IMR-90 (cell line): ENCODE data around the gene SPATA24. TPM values are rescaled to one million over a fixed set of nuclear protein-coding genes. Genes with fewer than 3 reads are reported as not detected.

Experiments
- ATAC-seq: fragments of 200-7000 bp; cut with Tn5 transposase; 2 replicates; pipeline ENCODE4 v1.9.1; 2020; ENCODE audit warnings: low read depth, mild to moderate bottlenecking, moderate library complexity
- BruUV-seq: library from RNA; stranded (reverse); fragments of 400-500 nt; replicated peaks from 2 replicates; lab custom pipeline; 2021; lab: Mats Ljungman, UMichigan
- CTCF ChIA-PET: fragments of 300-600 bp; formaldehyde crosslinking; extraction: SDS; loops from one replicate; lab custom pipeline; 2021; ENCODE audit warnings: antibody characterized with exemption; lab: Yijun Ruan, JAX
- POLR2A ChIA-PET: fragments of 300-600 bp; sonication (Branson Sonifier 250); formaldehyde crosslinking; loops from one replicate; lab custom pipeline; 2022; ENCODE audit warnings: antibody characterized with exemption; ENCODE audit not compliant: unreplicated experiment; lab: Charles Lee
- DNase-seq: peaks from one replicate; pipeline ENCODE4 v3.0.0; 2013
- H2AFZ ChIP-seq: replicated peaks from 2 replicates; pipeline ENCODE3; 2013; ENCODE audit warnings: low read length, mild to moderate bottlenecking; ENCODE audit not compliant: poor library complexity
- H2AK5ac ChIP-seq: 2 replicates; pipeline ENCODE4 v1.6.1; 2013; ENCODE audit warnings: low read depth, low read length, inconsistent platforms
- H2AK9ac ChIP-seq: replicated peaks from 2 replicates; pipeline ENCODE3; 2013; ENCODE audit warnings: mild to moderate bottlenecking, low read depth, low read length, moderate library complexity; ENCODE audit not compliant: poor library complexity
- H2BK120ac ChIP-seq: 2 replicates; pipeline ENCODE4 v1.6.1; 2013; ENCODE audit warnings: low read depth, low read length, inconsistent platforms
- H2BK15ac ChIP-seq: 3 replicates; pipeline ENCODE4 v1.6.1; 2013; ENCODE audit warnings: low read depth, low read length, inconsistent platforms
- H2BK20ac ChIP-seq: 2 replicates; pipeline ENCODE4 v1.6.1; 2013; ENCODE audit warnings: low read depth, mild to moderate bottlenecking, inconsistent platforms, low read length, moderate library complexity
- H2BK5ac ChIP-seq: 2 replicates; pipeline ENCODE4 v1.6.1; 2013; ENCODE audit warnings: mild to moderate bottlenecking, low read depth, low read length, inconsistent platforms; ENCODE audit not compliant: poor library complexity, severe bottlenecking
- H3K14ac ChIP-seq: replicated peaks from 2 replicates; pipeline ENCODE4 v1.6.1; 2013; ENCODE audit warnings: low read depth, low read length, inconsistent platforms
- H3K18ac ChIP-seq: 2 replicates; pipeline ENCODE4 v1.6.1; 2013; ENCODE audit warnings: low read depth, low read length, control low read depth
- H3K23ac ChIP-seq: 2 replicates; pipeline ENCODE4 v1.6.1; 2013; ENCODE audit warnings: low read depth, low read length, inconsistent platforms
- H3K27ac ChIP-seq: 2 replicates; pipeline ENCODE4 v1.5.1; 2013; ENCODE audit warnings: mild to moderate bottlenecking, control low read depth, low read length; ENCODE audit not compliant: insufficient read depth
- H3K27me3 ChIP-seq: 2 replicates; pipeline ENCODE4 v1.6.1; 2013; ENCODE audit warnings: low read length; ENCODE audit not compliant: control insufficient read depth, insufficient read depth
- H3K36me3 ChIP-seq: 2 replicates; pipeline ENCODE4 v1.6.1; 2013; ENCODE audit warnings: low read length, mixed read lengths; ENCODE audit not compliant: control insufficient read depth, insufficient read depth
- H3K4ac ChIP-seq: 2 replicates; pipeline ENCODE4 v1.6.1; 2013; ENCODE audit warnings: low read depth, low read length, inconsistent platforms
- H3K4me1 ChIP-seq: 2 replicates; pipeline ENCODE4 v1.6.1; 2013; ENCODE audit warnings: low read length, mixed read lengths; ENCODE audit not compliant: control insufficient read depth, insufficient read depth
- H3K4me2 ChIP-seq: 2 replicates; pipeline ENCODE4 v1.6.1; 2013; ENCODE audit warnings: low read depth, mild to moderate bottlenecking, control low read depth, low read length, moderate library complexity
- H3K4me3 ChIP-seq: 2 replicates; pipeline ENCODE4 v1.5.1; 2013; ENCODE audit warnings: low read depth, mild to moderate bottlenecking, control low read depth, low read length, moderate library complexity; ENCODE audit not compliant: insufficient read depth
- H3K56ac ChIP-seq: 2 replicates; pipeline ENCODE4 v1.6.1; 2013; ENCODE audit warnings: low read length, inconsistent platforms; ENCODE audit not compliant: insufficient read depth; ENCODE audit errors: extremely low read depth
- H3K79me1 ChIP-seq, 2 experiments: 2 replicates each; pipeline ENCODE4 v1.6.1; 2013; ENCODE audit warnings: low read length in 2 of 2, inconsistent platforms in 1 of 2, low read depth in 1 of 2
- H3K9ac ChIP-seq: 2 replicates; pipeline ENCODE4 v1.6.1; 2013; ENCODE audit warnings: low read depth, low read length, control low read depth
- H3K9me1 ChIP-seq: 2 replicates; pipeline ENCODE4 v1.6.1; 2013; ENCODE audit warnings: low read length, inconsistent platforms; ENCODE audit not compliant: insufficient read depth
- H3K9me3 ChIP-seq: 2 replicates; pipeline ENCODE4 v1.6.1; 2013; ENCODE audit warnings: low read length; ENCODE audit not compliant: control insufficient read depth, insufficient read depth
- H4K20me1 ChIP-seq: 2 replicates; pipeline ENCODE4 v1.6.1; 2013; ENCODE audit warnings: low read length, inconsistent platforms; ENCODE audit not compliant: insufficient read depth
- H4K5ac ChIP-seq: 2 replicates; pipeline ENCODE4 v1.6.1; 2013; ENCODE audit warnings: mild to moderate bottlenecking, low read depth, low read length, control low read depth
- H4K8ac ChIP-seq, 2 experiments: 2 replicates each; pipeline ENCODE4 v1.6.1; 2013; ENCODE audit warnings: low read depth in 2 of 2, low read length in 2 of 2, control low read depth in 1 of 2, inconsistent platforms in 1 of 2
- H4K91ac ChIP-seq: 2 replicates; pipeline ENCODE4 v1.6.1; 2013; ENCODE audit warnings: low read depth, low read length, inconsistent platforms; ENCODE audit not compliant: insufficient read depth
- BHLHE40 ChIP-seq: fragments of 150-350 bp; IDR thresholded peaks from 2 replicates; pipeline ENCODE4 v1.6.1; 2016; ENCODE audit warnings: mild to moderate bottlenecking, low read depth, low read length
- CEBPB ChIP-seq: IDR thresholded peaks from 2 replicates; pipeline ENCODE4 v1.6.1; 2012; ENCODE audit warnings: low read depth, low read length, improper control_type of control experiment
- CHD1 ChIP-seq: IDR thresholded peaks from 2 replicates; pipeline ENCODE4 v1.6.1; 2012; ENCODE audit warnings: low read depth, low read length, improper control_type of control experiment
- FOS ChIP-seq: fragments of 150-350 bp; IDR thresholded peaks from 2 replicates; pipeline ENCODE4 v1.6.1; 2016; ENCODE audit warnings: low read depth, low read length
- MAFK ChIP-seq: IDR thresholded peaks from 2 replicates; pipeline ENCODE4 v1.6.1; 2012; ENCODE audit warnings: low read depth, low read length, improper control_type of control experiment
- MAZ ChIP-seq: IDR thresholded peaks from 2 replicates; pipeline ENCODE4 v1.6.1; 2012; ENCODE audit warnings: low read depth, mild to moderate bottlenecking, low read length, improper control_type of control experiment, moderate library complexity, borderline replicate concordance
- MXI1 ChIP-seq: IDR thresholded peaks from 2 replicates; pipeline ENCODE4 v1.6.1; 2012; ENCODE audit warnings: low read depth, mild to moderate bottlenecking, low read length, moderate library complexity, borderline replicate concordance
- NFE2L2 ChIP-seq: fragments of 150-350 bp; IDR thresholded peaks from 2 replicates; pipeline ENCODE4 v1.6.1; 2016; ENCODE audit warnings: low read depth, mild to moderate bottlenecking, low read length
- POLR2A ChIP-seq: IDR thresholded peaks from 2 replicates; pipeline ENCODE4 v1.6.1; 2012; ENCODE audit warnings: mild to moderate bottlenecking, low read depth, low read length
- RAD21 ChIP-seq: IDR thresholded peaks from 2 replicates; pipeline ENCODE4 v1.6.1; 2012; ENCODE audit warnings: low read length, improper control_type of control experiment
- RCOR1 ChIP-seq: IDR thresholded peaks from 2 replicates; pipeline ENCODE4 v1.6.1; 2012; ENCODE audit warnings: mild to moderate bottlenecking, low read length, improper control_type of control experiment; ENCODE audit not compliant: insufficient replicate concordance
- RFX5 ChIP-seq: IDR thresholded peaks from 2 replicates; pipeline ENCODE4 v1.8.0; 2012; ENCODE audit warnings: low read depth, mild to moderate bottlenecking, low read length, moderate library complexity
- SMC3 ChIP-seq: fragments of 150-350 bp; IDR thresholded peaks from 2 replicates; pipeline ENCODE4 v1.6.1; 2016; ENCODE audit warnings: low read depth, mild to moderate bottlenecking, antibody characterized with exemption, low read length, moderate library complexity
- WGBS, 2 experiments: methylation state at CpG; one replicate each; pipeline versions ENCODE4 v1.1.5 to v1.1.7; 2013; ENCODE audit warnings: missing lambda C conversion rate in 2 of 2; ENCODE audit not compliant: insufficient read length in 1 of 2; ENCODE audit errors: extremely low coverage in 2 of 2; 5-methylcytosine and 5-hydroxymethylcytosine counted together
- dilution Hi-C: fragments of 300-500 bp; cut with HindIII; formaldehyde crosslinking; loops from one replicate; pipeline ENCODE4 v1.14.3; 2018; ENCODE audit warnings: low sequenced_read_pairs; ENCODE audit not compliant: unreplicated experiment
- in situ Hi-C: fragments of 300-500 bp; cut with MboI; formaldehyde crosslinking; loops from 3 replicates; pipeline ENCODE4 v1.14.3; 2019; ENCODE audit warnings: low sequenced_read_pairs, inconsistent platforms, mixed read lengths
- intact Hi-C: fragments of 100-400 bp; cut with micrococcal nuclease; formaldehyde crosslinking; loops from 2 replicates; pipeline ENCODE4 v1.10.0; 2022
- polyA plus RNA-seq, 3 experiments: library from polyadenylated mRNA; depleted of rRNA; stranded (reverse); fragments of >200 nt; gene quantifications; 2 replicates each; pipeline ENCODE4 v1.2.3, GENCODE V29; 2012; ENCODE audit warnings: low replicate concordance in 1 of 3
- total RNA-seq: library from RNA; depleted of rRNA; stranded (reverse); fragments of >200 nt; gene quantifications from 2 replicates; pipeline ENCODE4 v1.2.3, GENCODE V29; 2012
- TF ChIP-seq, protein P1 (sequence below): fragments of 150-350 bp; IDR thresholded peaks from 2 replicates; pipeline ENCODE4 v1.6.1; 2017; ENCODE audit warnings: mild to moderate bottlenecking, antibody characterized with exemption, low read length, low read depth
- TF ChIP-seq, protein P2 (sequence below): conservative IDR thresholded peaks from 2 replicates; pipeline ENCODE4 v1.5.1; 2012; ENCODE audit warnings: mild to moderate bottlenecking, low read depth, low read length, improper control_type of control experiment
- TF ChIP-seq, protein P3 (sequence below): fragments of 150-350 bp; IDR thresholded peaks from 2 replicates; pipeline ENCODE4 v1.6.1; 2016; ENCODE audit warnings: low read depth, mild to moderate bottlenecking, low read length, moderate library complexity, borderline replicate concordance

Gene SPATA24
- total and polyA plus RNA-seq, 2 of the 4 experiments (the other 2 are of a cell fraction), result 4.1 to 4.3 TPM

DNA sequence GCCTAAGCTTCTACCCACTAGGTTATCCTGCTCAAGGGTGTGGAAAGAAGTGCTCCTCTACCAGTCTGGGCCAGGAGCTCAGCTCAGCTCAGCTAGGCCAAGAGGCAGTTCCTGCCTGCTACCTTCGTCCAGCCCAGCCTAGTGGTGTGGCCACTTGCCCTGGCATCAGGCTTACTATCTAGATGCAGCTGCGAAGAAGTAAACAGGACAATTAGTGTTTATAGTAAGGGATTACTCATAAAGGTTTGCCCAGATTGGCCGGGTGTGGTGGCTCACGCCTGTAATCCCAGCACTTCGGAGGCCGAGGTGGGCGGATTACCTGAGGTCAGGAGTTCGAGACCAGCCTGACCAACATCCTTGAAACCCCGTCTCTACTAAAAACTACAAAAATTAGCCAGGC, 12.8 kb upstream of the SPATA24 start:
- no peaks in the 10 kb centered on the region for H3K79me1 ChIP-seq
- no peaks in the 10 kb centered on the region for H4K20me1 ChIP-seq
- dilution Hi-C loops, result loop anchor here (25.0 kb wide), 1 partner anchor 96 kb away; no protein-coding TSS in a partner anchor
- peak; percentile 40; the same call in 1 of the 2 replicates for ATAC-seq
- no peak for DNase-seq
- H3K4ac ChIP-seq, result no peak overlapping the region
- no peaks in the 10 kb centered on the region for H3K9me3 ChIP-seq
- no peak overlapping the region for H3K56ac ChIP-seq
- H2BK5ac ChIP-seq, result no peak overlapping the region
- no CpG with 5 or more reads among the region's 9 CpGs for WGBS, 2 experiments
- no peak overlapping the region for H4K5ac ChIP-seq
- H3K9ac ChIP-seq, result no peak overlapping the region
- H4K8ac ChIP-seq, result no peak overlapping the region
- H3K14ac ChIP-seq, result 0 out of 2 replicates have a peak overlapping the region, but pooled peaks have one; percentile 14
- CTCF ChIA-PET, result no interaction called here
- no peak overlapping the region for H3K18ac ChIP-seq
- no peak overlapping the region for H4K91ac ChIP-seq
- TF ChIP-seq RFX5 (no peak), RAD21 (no peak), MAZ (no peak), SMC3 (no peak), NFE2L2 (no peak), CEBPB (no peak), CHD1 (no peak), POLR2A (no peak), RCOR1 (no peak), BHLHE40 (no peak), FOS (no peak), MAFK (no peak), MXI1 (no peak)
- TF ChIP-seq, protein P1, sequence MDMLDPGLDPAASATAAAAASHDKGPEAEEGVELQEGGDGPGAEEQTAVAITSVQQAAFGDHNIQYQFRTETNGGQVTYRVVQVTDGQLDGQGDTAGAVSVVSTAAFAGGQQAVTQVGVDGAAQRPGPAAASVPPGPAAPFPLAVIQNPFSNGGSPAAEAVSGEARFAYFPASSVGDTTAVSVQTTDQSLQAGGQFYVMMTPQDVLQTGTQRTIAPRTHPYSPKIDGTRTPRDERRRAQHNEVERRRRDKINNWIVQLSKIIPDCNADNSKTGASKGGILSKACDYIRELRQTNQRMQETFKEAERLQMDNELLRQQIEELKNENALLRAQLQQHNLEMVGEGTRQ, result no peak
- TF ChIP-seq, protein P2, sequence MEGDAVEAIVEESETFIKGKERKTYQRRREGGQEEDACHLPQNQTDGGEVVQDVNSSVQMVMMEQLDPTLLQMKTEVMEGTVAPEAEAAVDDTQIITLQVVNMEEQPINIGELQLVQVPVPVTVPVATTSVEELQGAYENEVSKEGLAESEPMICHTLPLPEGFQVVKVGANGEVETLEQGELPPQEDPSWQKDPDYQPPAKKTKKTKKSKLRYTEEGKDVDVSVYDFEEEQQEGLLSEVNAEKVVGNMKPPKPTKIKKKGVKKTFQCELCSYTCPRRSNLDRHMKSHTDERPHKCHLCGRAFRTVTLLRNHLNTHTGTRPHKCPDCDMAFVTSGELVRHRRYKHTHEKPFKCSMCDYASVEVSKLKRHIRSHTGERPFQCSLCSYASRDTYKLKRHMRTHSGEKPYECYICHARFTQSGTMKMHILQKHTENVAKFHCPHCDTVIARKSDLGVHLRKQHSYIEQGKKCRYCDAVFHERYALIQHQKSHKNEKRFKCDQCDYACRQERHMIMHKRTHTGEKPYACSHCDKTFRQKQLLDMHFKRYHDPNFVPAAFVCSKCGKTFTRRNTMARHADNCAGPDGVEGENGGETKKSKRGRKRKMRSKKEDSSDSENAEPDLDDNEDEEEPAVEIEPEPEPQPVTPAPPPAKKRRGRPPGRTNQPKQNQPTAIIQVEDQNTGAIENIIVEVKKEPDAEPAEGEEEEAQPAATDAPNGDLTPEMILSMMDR, result no peak
- TF ChIP-seq, protein P3, sequence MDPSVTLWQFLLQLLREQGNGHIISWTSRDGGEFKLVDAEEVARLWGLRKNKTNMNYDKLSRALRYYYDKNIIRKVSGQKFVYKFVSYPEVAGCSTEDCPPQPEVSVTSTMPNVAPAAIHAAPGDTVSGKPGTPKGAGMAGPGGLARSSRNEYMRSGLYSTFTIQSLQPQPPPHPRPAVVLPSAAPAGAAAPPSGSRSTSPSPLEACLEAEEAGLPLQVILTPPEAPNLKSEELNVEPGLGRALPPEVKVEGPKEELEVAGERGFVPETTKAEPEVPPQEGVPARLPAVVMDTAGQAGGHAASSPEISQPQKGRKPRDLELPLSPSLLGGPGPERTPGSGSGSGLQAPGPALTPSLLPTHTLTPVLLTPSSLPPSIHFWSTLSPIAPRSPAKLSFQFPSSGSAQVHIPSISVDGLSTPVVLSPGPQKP, result no peak
- POLR2A ChIA-PET, result no interaction called here
- no peak overlapping the region for H2AK5ac ChIP-seq
- no peak overlapping the region for H3K23ac ChIP-seq
- no peak overlapping the region for H2BK20ac ChIP-seq
- peaks cover 7% of the 10 kb centered on the region; the same call in 1 of the 2 replicates for H3K4me1 ChIP-seq
- H2AK9ac ChIP-seq, result no peak overlapping the region
- H3K4me2 ChIP-seq, result no peak overlapping the region
- BruUV-seq, result no TSS peak
- H3K4me3 ChIP-seq, result no peak overlapping the region
- H3K27ac ChIP-seq, result no peak overlapping the region
- H2AFZ ChIP-seq, result no peak overlapping the region
- H2BK120ac ChIP-seq, result no peak overlapping the region
- intact Hi-C loops, result no loop called here
- no peak overlapping the region for H2BK15ac ChIP-seq
- no peaks in the 10 kb centered on the region for H3K27me3 ChIP-seq
- peaks cover 23% of the 10 kb centered on the region for H3K36me3 ChIP-seq
- in situ Hi-C loops, result no loop called here
- H3K9me1 ChIP-seq, result no peaks in the 10 kb centered on the region
